Tibial artery (tissue), 4 donors: ENCODE measurements around the gene DTX1.
"Not testable (repeated sequence)": the region's sequence is repeated elsewhere in the genome, so short reads cannot be mapped to it uniquely, and the experiment has no call there.

Source experiments
- DNase-seq, 2 donors: peaks; one replicate each; pipeline ENCODE4 v3.0.0-alpha.2; 2019
- H3K27ac ChIP-seq, 2 donors: fragments of 200-600 bp; sonication (generic) in 1 of 2; 1 replicate in 1 of 2; 2 replicates in 1 of 2; pipeline ENCODE4 v1.5.1; 2018 to 2019; ENCODE audit warnings: mild to moderate bottlenecking in 1 of 2
- H3K27me3 ChIP-seq, 2 donors: fragments of 200-600 bp; sonication (generic) in 1 of 2; one replicate each; pipeline versions ENCODE4 v1.5.1 to v1.6.0; 2016 to 2019
- H3K36me3 ChIP-seq, 3 donors: fragments of 200-600 bp; sonication (generic) in 2 of 3; one replicate each; pipeline ENCODE4 v1.5.1; 2016 to 2019; ENCODE audit warnings: mild to moderate bottlenecking in 2 of 3
- H3K4me1 ChIP-seq, 4 donors: fragments of 200-600 bp; sonication (generic) in 2 of 4; 1 replicate in 3 of 4; 2 replicates in 1 of 4; pipeline ENCODE4 v1.5.1; 2016 to 2019
- H3K4me3 ChIP-seq, 2 donors: fragments of 200-600 bp; sonication (generic) in 1 of 2; 1 replicate in 1 of 2; 2 replicates in 1 of 2; pipeline ENCODE4 v1.5.1; 2018 to 2019; ENCODE audit warnings: mild to moderate bottlenecking in 2 of 2
- H3K9me3 ChIP-seq, 3 donors: fragments of 200-600 bp; sonication (generic) in 1 of 3; one replicate each; pipeline ENCODE4 v1.5.1; 2016 to 2019
- CTCF ChIP-seq, 2 experiments: fragments of 200-600 bp in 1 of 2; fragments of 450-650 bp in 1 of 2; IDR thresholded peaks; one replicate each; pipeline ENCODE4 v1.5.1; 2017 to 2019; ENCODE audit warnings: antibody characterized with exemption in 2 of 2, mild to moderate bottlenecking in 1 of 2, moderate library complexity in 1 of 2
- intact Hi-C: fragments of 100-400 bp; cut with DNase I; formaldehyde crosslinking; loops from one replicate; pipeline ENCODE4 v1.15.0; 2023; ENCODE audit warnings: low total_unique reads

DTX1 gene

GRCh38 chr12:113138826-113139225, 82.3 kb downstream of the DTX1 start:
- no peak for DNase-seq
- no peak for TF ChIP-seq CTCF (IDR thresholded peaks at IDR 0.05)
- Histone ChIP-seq H3K27ac (no peak overlapping the region), H3K4me1 (peaks cover 0 to 14% (median 0%) of the 10 kb centered on the region in 4 donors), H3K4me3 (no peak overlapping the region), H3K27me3 (peaks cover 0 to 52% of the 10 kb centered on the region in 2 donors), H3K36me3 (no peaks in the 10 kb centered on the region), H3K9me3 (no peaks in the 10 kb centered on the region)
- intact Hi-C loops, result no loop called here

DNA sequence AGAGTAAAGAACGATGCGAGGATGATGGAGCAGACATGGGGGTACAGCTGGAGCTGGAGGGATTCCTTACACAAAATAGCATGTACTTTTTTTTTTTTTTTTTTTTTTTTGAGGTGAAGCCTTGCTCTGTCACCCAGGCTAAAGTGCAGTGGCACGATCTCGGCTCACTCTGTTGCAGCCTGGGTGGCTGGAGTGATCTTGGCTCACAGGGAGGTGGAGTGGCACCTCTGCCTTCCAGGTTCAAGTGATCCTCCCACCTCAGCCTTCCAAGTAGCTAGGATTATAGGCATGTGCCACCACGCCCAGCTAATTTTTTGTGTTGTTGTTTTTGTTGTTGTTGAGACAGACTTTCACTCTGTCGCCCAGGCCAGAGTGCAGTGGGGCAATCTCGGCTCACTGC, 84.2 kb downstream of the DTX1 start:
- Histone ChIP-seq H3K27me3 (peaks cover 0 to 33% of the 10 kb centered on the region in 2 donors), H3K36me3 (no peaks in the 10 kb centered on the region), H3K4me1 (peaks cover 0 to 8% (median 0%) of the 10 kb centered on the region in 4 donors), H3K4me3 (no peak overlapping the region), H3K9me3 (no peaks in the 10 kb centered on the region), H3K27ac (no peak overlapping the region)
- DNase-seq, result no peak
- TF ChIP-seq CTCF (IDR thresholded peaks at IDR 0.05), result no peak
- intact Hi-C loops, result no loop called here

DNA sequence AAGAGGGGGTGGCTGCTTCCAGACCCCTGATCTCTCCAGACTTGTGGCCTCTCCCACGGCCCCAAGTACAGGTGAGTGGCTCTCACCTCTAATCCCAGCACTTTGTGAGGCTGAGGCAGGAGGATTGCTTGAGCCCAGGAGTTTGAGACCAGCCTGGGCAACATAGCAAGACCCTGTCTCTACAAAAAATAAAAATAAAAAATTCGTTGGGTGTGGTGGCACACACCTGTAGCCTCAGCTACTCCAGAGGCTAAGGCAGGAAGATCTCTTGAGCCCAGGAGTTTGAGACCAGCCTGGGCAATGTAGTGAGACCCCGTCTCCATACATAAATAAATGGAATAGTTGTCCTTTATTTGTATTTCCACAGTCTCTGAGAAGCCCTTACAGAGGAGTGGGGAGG, 85.2 kb downstream of the DTX1 start:
- DNase-seq, H3K36me3 ChIP-seq, H3K4me3 ChIP-seq, H3K4me1 ChIP-seq, H3K9me3 ChIP-seq, intact Hi-C loops, H3K27ac ChIP-seq: not testable (repeated sequence)
- peaks cover 0 to 23% of the 10 kb centered on the region in 2 donors for H3K27me3 ChIP-seq

DNA sequence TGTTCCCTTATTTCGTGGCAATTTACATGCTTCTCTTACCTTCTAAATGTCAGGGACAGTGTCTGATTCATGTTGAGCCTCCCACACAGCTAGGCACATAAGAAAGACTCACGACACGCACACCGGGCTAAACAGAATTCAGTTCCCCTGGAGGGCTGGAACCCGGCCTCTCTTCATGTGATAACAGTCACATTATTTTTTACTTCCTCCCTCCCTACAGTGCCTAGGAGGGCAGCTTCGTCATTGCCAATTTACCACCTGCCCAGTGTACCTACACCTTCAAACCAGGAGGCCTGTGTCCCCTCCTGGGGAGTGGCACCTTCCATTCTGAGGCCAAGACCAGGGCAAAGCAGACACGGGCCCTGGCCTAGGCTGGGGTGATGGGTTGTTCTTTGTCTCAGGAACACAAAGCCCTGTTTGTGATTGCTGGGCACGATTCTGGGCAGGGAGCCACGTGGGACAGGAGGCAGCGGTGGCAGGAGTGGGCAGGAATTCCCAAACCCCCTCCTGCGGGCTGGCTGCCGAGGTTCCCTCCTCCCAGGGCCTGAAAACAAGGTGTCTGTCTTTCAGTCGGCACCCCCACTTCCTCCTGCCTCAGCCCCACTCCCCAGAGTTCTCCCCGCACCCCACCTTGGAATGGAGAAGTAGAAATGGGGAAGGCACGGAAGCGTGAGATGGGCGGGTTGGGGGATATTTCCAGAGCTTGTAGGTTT, 85.8 kb downstream of the DTX1 start:
- Histone ChIP-seq H3K4me3 (no peak overlapping the region), H3K27ac (no peak overlapping the region), H3K4me1 (no peaks in the 10 kb centered on the region)

DNA sequence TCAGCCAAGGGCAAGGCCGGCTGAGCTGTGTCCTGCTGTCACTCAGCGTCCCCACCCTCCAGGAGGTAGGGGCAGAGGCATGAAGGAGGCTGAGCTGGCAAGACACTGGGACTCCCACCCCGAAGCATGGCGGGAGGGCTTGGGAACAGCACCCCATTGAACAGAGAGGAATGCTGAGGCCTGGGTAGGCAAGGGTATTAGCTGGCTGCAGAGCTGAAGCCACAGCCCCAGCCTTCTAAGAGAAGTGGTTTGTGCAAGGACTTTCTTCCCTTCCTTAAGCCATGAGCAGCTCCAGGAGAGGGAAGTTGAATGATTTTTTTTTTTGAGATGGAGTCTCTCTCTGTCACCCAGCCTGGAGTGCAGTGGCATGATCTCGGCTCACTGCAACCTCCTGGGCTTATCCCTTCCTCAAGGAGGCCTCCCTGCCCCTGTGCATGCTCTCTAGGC, 86.4 kb downstream of the DTX1 start:
- no peaks in the 10 kb centered on the region for H3K36me3 ChIP-seq
- no peaks in the 10 kb centered on the region for H3K4me1 ChIP-seq
- no peak for TF ChIP-seq CTCF (IDR thresholded peaks at IDR 0.05)
- H3K4me3 ChIP-seq, result no peak overlapping the region
- intact Hi-C loops, result no loop called here
- no peak overlapping the region for H3K27ac ChIP-seq
- peaks cover 0 to 14% of the 10 kb centered on the region in 2 donors for H3K27me3 ChIP-seq
- no peak for DNase-seq
- H3K9me3 ChIP-seq, result peaks cover 0 to 9% (median 7%) of the 10 kb centered on the region in 3 donors

More for the DNA sequence above, 85.8 kb downstream of the DTX1 start:
- no peak for TF ChIP-seq CTCF (IDR thresholded peaks at IDR 0.05)
- intact Hi-C loops, result no loop called here
- DNase-seq, result peak; percentile 46 to 74
- Histone ChIP-seq H3K36me3 (no peaks in the 10 kb centered on the region), H3K9me3 (peaks cover 0 to 9% (median 7%) of the 10 kb centered on the region in 3 donors), H3K27me3 (peaks cover 0 to 18% of the 10 kb centered on the region in 2 donors)

DNA sequence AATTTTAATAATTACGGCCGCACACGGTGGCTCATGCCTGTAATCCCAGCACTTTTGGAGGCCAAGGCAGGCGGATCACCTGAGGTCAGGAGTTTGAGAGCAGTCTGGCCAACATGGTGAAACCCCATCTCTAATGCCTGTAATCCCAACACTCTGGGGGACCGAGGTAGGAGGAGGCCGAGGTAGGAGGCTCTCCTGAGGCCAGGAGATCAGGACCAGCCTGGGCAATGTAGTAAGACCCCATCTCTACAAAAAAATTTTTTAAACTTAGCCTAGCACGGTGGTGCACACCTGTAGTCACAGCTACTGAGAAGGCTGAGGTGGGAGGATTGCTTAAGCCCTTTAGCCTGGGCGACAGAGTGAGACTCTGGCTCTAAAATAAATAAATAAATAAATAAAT, 87.4 kb downstream of the DTX1 start:
- H3K9me3 ChIP-seq, result peaks cover 0 to 9% (median 7%) of the 10 kb centered on the region in 3 donors
- TF ChIP-seq CTCF (IDR thresholded peaks at IDR 0.05), result no peak
- no peak overlapping the region for H3K27ac ChIP-seq
- peaks cover 0 to 11% of the 10 kb centered on the region in 2 donors for H3K27me3 ChIP-seq
- no peak overlapping the region for H3K4me3 ChIP-seq
- intact Hi-C loops, result no loop called here
- DNase-seq, result no peak
- H3K4me1 ChIP-seq, result no peaks in the 10 kb centered on the region
- H3K36me3 ChIP-seq, result no peaks in the 10 kb centered on the region
